Brain pericyte (primary cell): Measurements from ENCODE around the gene MAX.
"Not testable (repeated sequence)": the region's sequence is repeated elsewhere in the genome, so short reads cannot be mapped to it uniquely, and the experiment has no call there.

ENCODE experiments used
- DNase-seq: peaks from one replicate; pipeline ENCODE4 v3.0.0-alpha.2; 2012; ENCODE audit warnings: low read depth, low spot score

The MAX gene

DNA sequence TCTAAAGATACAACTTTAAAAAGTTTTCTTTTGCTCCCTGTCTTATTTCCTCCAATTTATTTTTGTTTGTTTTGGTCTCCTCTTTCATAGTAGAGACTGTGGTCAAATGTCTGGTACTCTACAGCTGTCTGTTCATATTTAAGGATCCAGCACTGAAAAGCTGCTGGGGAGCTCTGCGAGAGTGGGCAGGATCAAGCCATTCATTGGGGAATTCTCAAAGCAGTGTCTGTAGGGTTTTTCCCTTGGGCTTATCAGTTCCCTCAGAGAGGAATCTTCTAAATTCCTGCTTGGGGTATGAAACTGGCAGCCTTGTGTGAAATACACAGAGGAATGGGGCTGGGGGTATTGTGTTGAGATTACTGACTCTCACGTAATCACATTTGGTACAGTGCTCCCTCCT, 63.4 kb downstream of the MAX start:
- DNase-seq = no peak

DNA sequence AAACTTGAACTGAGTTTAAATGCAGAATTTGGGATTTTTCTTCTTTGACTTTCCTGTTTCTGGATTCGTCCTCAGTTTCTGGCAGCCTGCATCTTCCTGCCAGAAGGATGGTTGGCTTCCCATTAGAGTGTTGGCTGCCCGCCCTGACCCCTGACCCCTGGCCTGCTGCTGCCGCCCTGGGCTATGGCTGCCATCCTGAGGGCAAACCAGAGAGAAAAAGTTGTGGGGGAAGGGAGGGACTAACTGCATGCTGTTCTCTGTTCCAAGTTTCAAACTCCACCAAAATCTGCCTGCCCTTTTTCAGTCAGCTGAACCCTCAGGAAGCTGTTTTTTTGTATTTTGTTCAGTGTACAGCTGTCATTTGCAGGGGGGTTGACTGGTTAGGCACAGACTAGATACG, 67.3 kb downstream of the MAX start:
- DNase-seq = no peak

DNA sequence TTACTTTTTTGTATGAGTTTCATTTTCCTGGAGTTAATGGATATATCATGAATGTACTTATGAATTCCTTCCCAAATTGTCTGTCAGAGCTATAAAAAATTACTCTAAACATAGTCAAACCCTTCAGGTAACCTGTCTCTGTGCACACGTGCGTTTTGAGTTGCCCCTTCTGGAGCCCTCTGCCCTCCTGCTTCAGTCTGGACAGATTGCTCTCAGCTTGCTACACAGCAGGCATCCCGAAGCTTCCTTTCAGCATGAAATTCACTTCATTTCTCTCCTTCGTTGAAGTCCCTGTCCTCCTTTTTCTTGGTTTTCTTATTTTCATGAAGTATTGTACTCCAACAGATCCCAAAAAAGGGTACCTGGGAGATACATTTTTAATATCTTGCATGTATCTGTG, 68.3 kb downstream of the MAX start:
- DNase-seq = no peak

DNA sequence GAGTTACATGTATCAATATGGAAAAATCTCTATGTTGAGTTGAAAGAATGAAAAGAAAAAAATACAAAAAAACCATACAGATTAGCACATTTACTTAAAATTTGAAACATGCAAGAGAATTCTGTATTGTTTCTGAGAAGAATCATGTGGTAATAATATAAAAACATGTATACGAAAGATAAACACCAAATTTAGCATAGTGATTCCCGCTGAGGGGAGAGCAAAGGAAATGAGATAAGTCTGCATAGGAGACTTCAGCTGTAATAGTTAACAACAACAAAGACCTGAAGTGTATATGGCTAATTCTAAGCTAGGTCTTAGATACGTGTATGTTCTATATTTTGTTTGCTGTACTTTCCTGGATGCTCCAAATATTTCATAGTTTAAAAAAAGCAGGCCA, 69.1 kb downstream of the MAX start:
- DNase-seq = no peak

DNA sequence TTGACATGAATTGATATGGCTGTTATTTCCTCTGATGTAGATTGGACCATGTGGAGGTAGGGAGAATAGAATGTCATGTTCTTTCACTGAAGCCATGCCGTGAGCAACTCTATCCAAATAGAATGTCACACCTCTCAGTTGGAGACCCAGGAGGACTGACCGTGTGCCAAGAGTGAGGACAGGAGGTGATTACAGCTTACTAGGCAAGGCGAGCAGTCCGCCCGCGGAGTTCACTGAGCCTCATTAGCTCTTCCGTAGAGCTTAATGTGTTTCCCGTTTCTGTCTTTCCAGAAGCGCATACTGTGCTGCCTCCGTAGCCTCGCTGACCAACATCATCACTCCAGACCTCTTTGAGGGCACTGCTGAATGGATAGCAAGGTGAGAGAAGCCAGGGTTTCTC, 70.0 kb downstream of the MAX start:
- no peak for DNase-seq

DNA sequence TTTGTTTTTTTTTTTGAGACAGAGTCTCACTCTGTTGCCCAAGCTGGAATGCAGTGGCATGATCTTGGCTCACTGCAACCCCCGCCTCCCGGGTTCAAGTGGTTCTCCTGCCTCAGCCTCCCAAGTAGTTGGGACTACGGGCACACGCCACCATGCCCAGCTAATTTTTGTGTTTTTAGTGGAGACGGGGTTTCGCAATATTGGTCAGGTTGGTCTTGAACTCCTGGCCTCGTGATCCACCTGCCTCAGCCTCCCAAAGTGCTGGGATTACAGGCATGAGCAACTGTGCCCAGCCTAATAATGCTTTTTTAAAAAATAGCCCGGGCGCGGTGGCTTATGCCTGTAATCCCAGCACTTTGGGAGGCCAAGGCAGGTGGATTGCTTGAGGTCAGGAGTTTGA, 71.0 kb downstream of the MAX start:
- DNase-seq = not testable (repeated sequence)

DNA sequence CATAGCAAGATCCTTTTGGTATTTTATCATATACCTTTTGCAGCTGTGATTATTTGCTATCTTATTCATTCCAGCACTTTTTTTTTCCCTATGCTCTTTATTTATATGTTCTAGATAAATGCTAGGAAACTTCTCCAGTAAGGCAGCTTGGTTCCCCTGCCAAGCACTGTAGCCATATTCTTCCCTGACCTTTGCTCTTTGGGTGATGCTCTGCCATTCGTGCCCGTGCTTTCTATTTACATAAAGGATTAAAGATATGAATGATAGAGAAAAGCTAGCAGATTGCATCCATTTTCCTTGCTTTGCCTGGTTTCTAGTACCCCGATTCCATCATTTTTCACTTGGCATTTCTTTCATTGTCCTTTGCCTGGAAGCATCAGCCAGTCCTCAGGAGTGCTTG, 73.4 kb downstream of the MAX start:
- DNase-seq = no peak

DNA sequence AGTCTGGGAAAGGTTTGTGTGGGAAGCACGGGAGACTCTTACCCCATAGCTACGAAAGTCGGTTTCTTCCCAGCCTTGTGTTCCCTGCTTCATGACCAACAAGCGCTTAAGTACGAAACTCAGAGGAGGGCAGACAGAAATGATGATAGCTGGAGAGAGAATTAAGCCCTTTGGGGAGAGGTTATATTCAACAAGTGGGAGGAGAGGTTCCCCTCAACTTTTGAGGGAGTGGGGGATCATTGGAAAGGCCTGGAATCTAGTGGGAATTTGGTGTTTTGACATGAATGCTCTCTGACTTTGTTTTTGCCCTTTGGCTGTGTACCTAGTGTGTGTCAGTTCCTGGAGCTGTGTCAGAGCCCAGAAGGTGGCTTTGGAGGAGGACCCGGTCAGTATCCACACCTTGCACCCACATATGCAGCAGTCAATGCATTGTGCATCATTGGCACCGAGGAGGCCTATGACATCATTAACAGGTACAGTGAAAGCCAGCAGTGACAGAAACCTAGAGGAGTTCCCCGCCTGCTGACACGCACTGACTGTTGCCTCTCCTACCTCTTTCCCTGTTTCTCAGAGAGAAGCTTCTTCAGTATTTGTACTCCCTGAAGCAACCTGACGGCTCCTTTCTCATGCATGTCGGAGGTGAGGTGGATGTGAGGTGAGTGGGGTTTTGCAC, 75.1 kb downstream of the MAX start:
- DNase-seq = no peak

DNA sequence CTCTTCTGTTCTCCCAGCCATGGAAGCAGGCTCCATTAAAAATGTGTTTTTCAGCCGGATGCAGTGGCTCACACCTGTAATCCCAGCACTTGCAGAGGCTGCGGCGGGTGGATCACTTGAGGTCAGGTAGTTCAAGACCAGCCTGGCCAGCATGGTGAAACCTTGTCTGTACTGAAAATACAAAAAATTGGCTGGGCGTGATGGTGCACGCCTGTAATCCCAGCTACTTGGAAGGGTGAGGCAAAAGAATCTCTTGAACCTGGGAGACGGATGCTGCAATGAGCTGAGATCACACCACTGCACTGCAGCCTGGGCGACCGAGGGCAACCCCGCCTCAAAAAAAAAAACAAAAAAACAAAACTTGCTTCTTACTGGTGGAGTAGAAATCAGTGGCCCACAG, 75.8 kb downstream of the MAX start:
- no peak for DNase-seq

DNA sequence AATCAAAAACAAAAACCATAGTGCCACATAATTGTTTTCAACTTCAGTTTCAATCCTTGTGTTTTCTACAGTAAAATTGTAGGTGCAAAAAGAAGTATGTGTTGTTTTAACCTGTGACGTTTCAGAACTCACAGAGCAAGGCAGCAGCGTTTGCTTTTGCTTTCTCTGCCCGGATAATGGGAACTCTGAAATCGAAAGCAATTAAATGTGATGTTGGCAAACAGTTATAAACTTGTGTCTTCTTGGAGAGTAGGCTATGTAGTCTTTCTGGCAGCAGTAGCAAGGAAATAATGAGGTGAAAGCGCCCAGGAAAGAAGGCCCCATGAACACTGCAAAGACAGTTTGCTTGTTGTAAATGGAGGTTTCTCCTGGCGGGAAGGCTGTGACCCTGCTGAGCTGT, 76.5 kb downstream of the MAX start:
- DNase-seq = no peak
